GM18505 (cell line): ENCODE measurements around the gene FAM200C.

Experiments
- ATAC-seq: cut with Tn5 transposase; IDR thresholded peaks from one replicate; pipeline ENCODE4 v1.9.1; 2021; ENCODE audit not compliant: unreplicated experiment
- POLR2A ChIP-seq: IDR thresholded peaks from 4 replicates; pipeline ENCODE4 v1.6.1; 2011; ENCODE audit warnings: borderline replicate concordance; ENCODE audit not compliant: insufficient read depth, insufficient read length; ENCODE audit errors: extremely low read depth

Gene FAM200C

GRCh38 chr5:160435532-160435931 lies 35.7 kb upstream of the FAM200C start:
- TF ChIP-seq POLR2A: no peak
- no peak for ATAC-seq

GRCh38 chr5:160434022-160434531 lies 34.2 kb upstream of the FAM200C start:
- peak; percentile 46 for TF ChIP-seq POLR2A
- ATAC-seq: peak; percentile 87

GRCh38 chr5:160432787-160433186 lies 32.9 kb upstream of the FAM200C start:
- TF ChIP-seq POLR2A: no peak
- ATAC-seq: no peak

GRCh38 chr5:160432196-160432595 lies 32.3 kb upstream of the FAM200C start:
- no peak for TF ChIP-seq POLR2A
- no peak for ATAC-seq

GRCh38 chr5:160427607-160428006 lies 27.8 kb upstream of the FAM200C start:
- no peak for ATAC-seq
- TF ChIP-seq POLR2A: no peak

- no peak for TF ChIP-seq POLR2A
- no peak for ATAC-seq
Measured at GRCh38 chr5:160423099-160423498, 23.2 kb upstream of the FAM200C start.

- TF ChIP-seq POLR2A: peak; percentile 81
- peak; percentile 74 for ATAC-seq
Measured at GRCh38 chr5:160421625-160422258, 21.9 kb upstream of the FAM200C start, which contains the start of gene PTTG1. PTTG1 (plus strand) TSS chr5:160421855; CDS start chr5:160422313, 458 bp downstream.

GRCh38 chr5:160420331-160420610 lies 20.4 kb upstream of the FAM200C start:
- TF ChIP-seq POLR2A: no peak
- no peak for ATAC-seq

GRCh38 chr5:160419458-160420330 lies 19.8 kb upstream of the FAM200C start:
- no peak for TF ChIP-seq POLR2A
- no peak for ATAC-seq

GRCh38 chr5:160418561-160419457 lies 19.0 kb upstream of the FAM200C start, which contains the start of gene SLU7:
SLU7 (minus strand) TSS chr5:160419081; CDS start chr5:160415294, 3,787 bp downstream.
- ATAC-seq: peak; percentile 65
- TF ChIP-seq POLR2A: peak; percentile 75

- TF ChIP-seq POLR2A: no peak
- ATAC-seq: no peak
Measured at GRCh38 chr5:160398806-160399205, 1.0 kb downstream of the FAM200C start.

GRCh38 chr5:160397492-160397891 lies 2.4 kb downstream of the FAM200C start:
- no peak for TF ChIP-seq POLR2A
- no peak for ATAC-seq

- no peak for ATAC-seq
- no peak for TF ChIP-seq POLR2A
Measured at GRCh38 chr5:160395111-160395510, 4.7 kb downstream of the FAM200C start.
